8988T (cell line): ENCODE measurements around the gene KDM4E.
"Not testable (repeated sequence)": the region's sequence is repeated elsewhere in the genome, so short reads cannot be mapped to it uniquely, and the experiment has no call there.

Experiments
- DNase-seq: peaks from one replicate; pipeline ENCODE4 v3.0.0; 2011

The KDM4E gene

DNA sequence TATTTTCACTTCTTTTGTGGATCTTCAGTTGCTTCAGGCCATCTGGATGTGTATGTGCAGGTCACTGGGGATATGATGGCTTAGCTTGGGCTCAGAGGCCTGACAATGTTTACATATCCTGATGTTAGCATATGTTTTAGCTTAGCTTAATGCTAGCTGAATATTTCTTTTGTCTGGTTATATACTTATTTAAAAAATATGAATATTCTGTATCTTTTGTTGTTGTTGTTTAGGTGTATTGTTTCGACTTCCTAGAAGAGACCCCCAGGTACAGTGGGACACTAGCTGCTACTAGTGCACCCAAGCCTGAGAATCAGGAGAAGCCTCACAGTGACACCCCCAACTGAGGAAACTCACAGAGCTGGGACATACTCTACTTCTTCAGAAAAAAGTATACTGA, at the start of gene KDM4E:
Gene KDM4E, plus strand, starts transcription at position 301 of the 400 bp plus-strand sequence. CDS start 300 bp downstream, outside the sequence.
- no peak for DNase-seq

DNA sequence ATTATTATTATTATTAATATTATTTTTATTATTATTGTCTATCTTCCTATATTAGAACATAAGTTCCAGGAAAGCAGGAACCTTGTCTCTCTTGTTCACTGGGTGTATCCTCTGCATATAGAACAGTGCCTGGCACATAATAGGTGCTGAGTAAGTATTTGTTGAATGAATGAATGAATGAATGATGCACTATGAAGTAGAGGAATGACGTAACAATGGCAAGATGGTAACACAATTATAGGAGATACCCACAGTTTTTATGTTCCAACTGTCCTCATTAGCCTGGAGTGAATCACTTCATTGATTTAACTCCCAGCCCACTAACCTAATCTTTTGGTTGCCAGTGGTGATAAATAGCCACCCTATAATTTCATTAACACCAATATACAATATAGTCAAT, 49.5 kb upstream of the KDM4E start:
- DNase-seq = no peak

DNA sequence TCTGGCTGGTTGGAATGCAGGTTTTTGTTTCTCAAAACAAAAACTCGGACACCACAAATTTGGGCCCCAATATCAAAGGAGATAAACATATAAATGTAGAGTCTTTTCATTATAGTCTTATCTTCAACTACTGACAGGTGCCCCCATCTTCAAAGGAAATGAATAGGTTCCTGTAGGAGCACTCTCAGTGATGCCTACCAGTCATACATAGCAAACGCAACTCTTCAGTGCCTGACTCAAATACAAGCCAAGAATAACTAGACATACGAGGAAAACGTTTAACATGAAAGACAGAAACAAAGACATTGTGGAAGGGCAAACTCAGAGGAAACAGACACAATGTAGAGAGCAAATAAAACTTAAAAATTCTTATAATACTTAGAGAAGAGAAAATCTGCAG, 37.7 kb upstream of the KDM4E start:
- DNase-seq = no peak

GRCh38 chr11:94988748-94989147, 36.3 kb upstream of the KDM4E start:
- DNase-seq = no peak

GRCh38 chr11:94993400-94993943, 31.6 kb upstream of the KDM4E start:
- DNase-seq = no peak

DNA sequence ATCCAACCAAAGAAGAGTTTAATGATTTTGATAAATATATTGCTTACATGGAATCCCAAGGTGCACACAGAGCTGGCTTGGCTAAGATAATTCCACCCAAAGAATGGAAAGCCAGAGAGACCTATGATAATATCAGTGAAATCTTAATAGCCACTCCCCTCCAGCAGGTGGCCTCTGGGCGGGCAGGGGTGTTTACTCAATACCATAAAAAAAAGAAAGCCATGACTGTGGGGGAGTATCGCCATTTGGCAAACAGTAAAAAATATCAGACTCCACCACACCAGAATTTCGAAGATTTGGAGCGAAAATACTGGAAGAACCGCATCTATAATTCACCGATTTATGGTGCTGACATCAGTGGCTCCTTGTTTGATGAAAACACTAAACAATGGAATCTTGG, 27.6 kb upstream of the KDM4E start:
- no peak for DNase-seq

DNA sequence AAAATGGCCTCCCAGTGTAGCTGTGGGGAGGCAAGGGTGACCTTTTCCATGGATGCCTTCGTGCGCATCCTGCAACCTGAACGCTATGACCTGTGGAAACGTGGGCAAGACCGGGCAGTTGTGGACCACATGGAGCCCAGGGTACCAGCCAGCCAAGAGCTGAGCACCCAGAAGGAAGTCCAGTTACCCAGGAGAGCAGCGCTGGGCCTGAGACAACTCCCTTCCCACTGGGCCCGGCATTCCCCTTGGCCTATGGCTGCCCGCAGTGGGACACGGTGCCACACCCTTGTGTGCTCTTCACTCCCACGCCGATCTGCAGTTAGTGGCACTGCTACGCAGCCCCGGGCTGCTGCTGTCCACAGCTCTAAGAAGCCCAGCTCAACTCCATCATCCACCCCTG, 26.8 kb upstream of the KDM4E start:
- no peak for DNase-seq

DNA sequence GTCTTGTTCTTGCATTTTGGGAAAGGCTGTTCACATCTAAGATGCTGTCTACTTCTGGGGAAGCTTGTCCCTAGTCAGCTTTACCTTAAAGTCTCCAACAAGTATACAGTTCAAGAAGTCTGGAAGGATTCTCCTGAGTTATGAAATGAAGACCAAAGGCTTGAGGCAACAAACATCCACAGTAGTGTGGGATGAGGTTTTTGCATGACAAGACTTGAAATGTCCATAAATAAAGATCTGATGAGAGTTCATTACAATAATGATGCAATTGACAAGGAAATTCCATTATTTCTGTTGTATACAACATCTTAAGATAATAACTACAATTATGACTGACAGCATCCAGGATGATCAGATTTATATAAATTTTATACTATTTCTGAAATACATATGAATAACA, 21.3 kb upstream of the KDM4E start:
- no peak for DNase-seq

DNA sequence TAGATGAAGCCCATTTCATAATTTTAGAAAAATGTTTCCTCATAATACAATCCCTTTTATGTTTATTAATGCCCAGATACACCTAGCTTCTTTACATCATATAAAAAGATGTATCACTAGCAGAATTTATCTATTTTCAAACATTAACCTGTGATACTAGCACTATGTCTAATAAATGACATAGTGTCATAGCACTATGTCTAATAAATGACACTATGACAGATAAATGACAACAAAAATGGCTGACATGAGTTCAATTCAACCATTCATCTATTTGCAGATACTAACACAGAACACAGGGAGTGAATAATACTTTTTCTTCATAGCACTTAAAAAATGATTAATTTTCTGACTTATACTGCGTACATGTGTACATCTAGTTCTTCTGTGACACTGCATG, 19.4 kb upstream of the KDM4E start:
- DNase-seq = no peak

- DNase-seq = no peak
Observed at GRCh38 chr11:95011376-95011775, 13.7 kb upstream of the KDM4E start.

DNA sequence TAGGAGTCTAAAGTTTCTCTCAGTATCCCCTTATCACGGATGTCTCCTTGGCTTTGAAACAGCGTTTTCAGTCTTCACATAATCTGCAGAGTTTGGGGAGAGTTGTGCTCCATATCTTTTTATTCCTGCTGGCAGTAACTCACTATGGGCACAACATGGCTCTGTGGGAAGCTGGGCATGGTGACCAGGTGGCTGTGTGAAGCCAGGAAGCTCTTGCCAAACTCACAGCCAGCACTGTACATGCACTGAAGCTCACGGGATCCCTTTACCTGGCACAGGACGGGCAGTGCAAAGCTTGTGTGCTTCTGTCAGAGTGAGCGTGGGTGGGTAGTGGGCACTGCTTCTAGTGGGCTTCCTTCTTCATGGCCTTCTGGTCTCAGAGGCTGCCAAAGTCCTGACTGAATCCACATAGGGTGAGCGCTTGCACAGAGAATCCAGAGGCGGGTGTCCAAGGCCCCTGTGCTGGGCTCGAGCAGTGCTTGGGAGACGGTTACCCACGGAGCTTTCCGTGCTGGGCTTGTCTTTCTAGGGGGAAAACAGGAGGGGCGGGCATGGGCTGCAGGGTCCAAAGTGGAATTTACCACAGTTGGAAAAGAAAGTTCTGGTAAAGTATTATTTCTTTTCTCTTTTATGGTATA, 10.8 kb upstream of the KDM4E start:
- no peak for DNase-seq

- DNase-seq = no peak
Observed at GRCh38 chr11:95016139-95016538, 8.9 kb upstream of the KDM4E start.

DNA sequence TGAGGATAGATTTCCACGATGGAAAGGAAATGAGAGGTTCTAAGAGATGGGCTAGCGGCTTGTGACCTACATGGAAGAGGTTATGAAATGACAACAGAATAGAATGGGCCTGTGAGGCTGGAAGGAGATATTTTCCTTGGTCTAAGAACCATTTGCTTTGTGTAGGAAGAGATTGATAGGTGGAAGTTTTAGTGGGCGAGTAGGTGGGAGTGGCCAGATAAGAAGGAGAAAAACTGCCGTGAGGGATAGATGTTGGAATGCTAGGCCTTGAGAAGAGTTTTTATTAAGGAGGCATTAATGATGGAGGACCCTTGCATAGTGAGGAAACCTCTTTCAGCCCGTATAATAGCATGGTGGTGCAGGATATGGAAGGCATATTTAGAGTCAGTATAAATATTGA, 3.6 kb upstream of the KDM4E start:
- not testable (repeated sequence) for DNase-seq

DNA sequence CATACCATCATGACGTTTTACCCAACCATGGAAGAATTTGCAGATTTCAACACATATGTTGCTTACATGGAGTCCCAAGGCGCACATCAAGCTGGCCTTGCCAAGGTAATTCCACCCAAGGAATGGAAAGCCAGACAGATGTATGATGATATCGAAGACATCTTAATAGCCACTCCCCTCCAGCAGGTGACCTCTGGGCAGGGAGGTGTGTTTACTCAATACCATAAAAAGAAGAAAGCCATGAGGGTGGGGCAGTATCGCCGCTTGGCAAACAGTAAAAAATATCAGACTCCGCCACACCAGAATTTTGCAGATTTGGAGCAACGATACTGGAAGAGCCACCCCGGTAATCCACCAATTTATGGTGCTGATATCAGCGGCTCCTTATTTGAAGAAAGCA, 536 bp downstream of the KDM4E start:
- not testable (repeated sequence) for DNase-seq

- DNase-seq = no peak
Observed at GRCh38 chr11:95028357-95028756, 3.3 kb downstream of the KDM4E start.

DNA sequence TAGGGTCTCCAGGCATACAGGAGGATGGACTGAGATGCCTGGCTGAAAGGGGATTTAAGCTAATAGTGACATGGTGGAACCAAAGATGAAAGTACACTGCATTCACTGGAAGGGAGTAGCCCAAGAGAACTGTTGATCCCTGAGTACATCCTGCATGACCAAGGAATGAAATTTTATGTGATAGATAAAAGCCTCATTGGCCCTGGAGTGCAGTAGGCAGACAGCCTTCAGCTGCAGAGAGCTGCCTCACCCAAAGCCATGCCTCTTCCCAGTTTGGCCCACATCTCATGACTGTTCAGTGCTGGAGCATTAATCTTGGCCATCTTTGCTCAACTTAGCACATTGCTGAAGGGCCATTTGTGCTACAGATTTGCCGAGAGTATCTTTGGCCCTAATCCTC, 8.0 kb downstream of the KDM4E start:
- no peak for DNase-seq

DNA sequence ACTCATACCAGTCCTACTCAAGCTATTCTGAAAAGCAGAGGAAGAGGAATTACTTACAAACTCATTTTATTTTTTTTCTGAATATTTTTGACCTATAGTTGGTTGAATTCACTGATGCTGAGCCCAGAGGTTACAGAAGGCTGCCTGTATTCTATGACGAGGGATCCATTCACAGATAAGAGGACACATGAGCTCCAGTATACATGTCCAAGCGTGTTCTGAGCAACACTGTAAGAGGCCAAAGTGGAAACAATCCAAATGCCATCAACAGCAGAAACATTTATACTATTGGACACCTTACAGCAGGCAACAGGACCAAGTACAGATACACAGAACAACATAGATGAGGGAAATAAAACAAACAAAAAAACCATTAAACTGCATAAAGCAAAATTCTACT, 10.3 kb downstream of the KDM4E start:
- DNase-seq = no peak

DNA sequence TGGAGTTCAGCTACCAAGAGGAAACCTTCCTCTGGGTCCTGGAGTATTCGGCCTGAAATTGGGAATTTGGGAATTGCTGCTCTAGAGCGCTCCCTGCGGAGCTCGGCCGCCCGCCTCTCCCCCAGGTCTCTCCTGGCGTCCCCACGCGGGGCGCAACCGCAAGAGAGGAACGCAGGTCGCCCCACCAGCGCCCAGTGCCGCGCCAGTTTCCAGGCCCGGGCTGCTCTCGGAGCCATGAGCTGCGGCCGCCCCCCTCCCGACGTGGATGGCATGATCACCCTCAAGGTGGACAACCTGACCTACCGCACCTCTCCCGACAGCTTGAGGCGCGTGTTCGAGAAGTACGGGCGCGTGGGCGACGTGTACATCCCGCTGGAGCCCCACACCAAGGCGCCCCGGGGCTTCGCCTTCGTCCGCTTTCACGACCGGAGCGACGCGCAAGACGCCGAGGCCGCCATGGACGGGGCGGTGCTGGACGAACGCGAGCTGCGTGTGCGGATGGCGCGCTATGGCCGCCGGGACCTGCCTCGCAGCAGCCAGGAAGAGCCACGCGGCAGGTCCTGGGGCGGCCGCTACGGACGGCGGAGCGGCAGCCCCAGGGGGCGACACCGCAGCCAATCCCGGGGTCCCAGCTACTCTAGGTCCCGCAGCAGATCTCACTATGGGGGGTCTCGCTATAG, 12.4 kb downstream of the KDM4E start:
- DNase-seq = not testable (repeated sequence)

DNA sequence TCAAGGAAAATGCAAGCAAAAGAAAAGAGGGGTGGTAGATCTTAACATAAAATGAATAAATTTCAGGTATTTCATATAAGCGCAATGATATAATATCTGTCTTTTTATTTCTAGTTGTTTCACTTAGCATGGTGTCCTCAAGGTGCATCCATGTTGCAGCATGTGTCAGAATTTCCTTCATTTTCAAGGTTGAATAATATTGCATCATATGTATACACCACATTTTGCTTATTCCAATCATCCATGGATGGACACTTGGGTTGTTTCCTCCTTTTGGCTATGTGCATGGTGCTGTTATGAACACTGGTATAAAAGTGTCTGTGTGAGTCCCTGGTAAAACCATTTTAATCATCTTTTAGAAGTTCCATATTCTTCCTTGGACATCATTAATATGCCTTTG, 17.2 kb downstream of the KDM4E start:
- DNase-seq = no peak

GRCh38 chr11:95042906-95043305, 17.8 kb downstream of the KDM4E start:
- no peak for DNase-seq

GRCh38 chr11:95044010-95044409, 19.0 kb downstream of the KDM4E start:
- no peak for DNase-seq

DNA sequence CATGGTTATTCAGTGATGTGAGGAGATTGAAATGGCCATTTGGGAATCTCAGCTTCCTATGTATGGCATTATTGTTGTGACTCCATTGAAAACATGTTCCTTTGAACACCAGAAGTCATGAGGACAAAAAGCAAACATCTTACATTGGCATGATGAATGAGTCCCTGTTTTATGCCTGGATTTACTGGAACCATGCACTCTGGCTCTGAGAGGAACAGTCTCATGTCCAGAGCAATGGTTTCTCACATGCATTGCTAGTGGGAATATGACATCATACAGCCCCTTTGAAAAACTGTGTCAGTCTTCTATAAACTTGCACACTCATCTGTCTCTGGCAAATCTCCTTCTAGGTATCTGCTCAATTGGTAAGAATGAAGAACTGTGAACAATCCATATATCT, 20.8 kb downstream of the KDM4E start:
- DNase-seq = no peak

DNA sequence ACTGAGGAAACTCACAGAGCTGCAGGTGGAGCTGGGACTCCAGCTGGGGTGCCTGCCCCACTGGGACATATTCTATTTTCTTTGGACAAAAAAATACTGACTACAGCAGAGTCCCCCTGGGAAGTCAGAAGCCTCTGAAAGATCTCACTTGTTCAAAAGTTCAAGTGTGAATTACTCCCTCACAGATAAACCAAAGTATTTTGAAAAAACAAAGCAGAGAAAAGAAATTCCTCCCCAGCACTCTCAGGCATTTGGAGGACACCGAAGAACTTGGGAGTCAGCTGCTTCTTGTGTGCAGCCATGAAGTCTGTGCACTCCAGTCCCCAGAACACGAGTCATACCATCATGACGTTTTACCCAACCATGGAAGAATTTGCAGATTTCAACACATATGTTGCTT, 24.1 kb downstream of the KDM4E start, which contains the start of gene KDM4F:
Gene KDM4F, plus strand, starts transcription at position 301 of the 400 bp plus-strand sequence.
- not testable (repeated sequence) for DNase-seq

DNA sequence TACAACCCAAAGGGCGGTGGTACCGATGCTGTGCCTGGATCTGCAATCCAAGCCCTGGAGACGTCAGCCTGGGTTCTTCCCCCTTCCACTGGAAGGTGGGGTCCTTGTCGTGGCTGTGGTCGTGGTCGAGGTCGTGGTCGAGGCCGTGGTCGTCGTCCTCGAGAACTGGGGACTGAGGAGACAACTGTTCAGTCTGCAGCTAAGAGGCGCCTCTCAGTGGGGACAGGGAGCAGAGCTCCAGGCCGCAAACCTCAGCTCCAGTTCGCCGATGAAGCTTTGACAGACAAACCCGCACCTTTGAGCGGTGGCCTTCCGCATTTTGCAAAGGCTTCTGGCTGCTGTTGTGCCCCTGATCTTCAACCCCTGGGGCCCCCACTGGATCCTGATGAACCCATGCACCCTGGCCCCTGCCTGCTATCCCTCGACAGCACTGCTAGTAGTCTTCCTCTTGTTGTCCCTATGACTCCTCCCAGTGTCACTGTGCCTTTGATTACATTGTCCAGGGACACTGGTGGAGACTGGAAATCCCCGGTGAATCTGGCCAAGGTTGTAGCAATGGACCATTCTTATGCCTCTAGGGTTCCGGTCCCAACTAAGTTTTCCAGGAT, 25.6 kb downstream of the KDM4E start:
- no peak for DNase-seq
